Ecto neural progenitor cell (in vitro differentiated cells): ENCODE data around the gene SHQ1.
A peak's percentile ranks its signal among the peaks of the same experiment; 100 is the strongest.
"Not testable (repeated sequence)": the region's sequence is repeated elsewhere in the genome, so short reads cannot be mapped to it uniquely, and the experiment has no call there.

Source experiments
- DNase-seq: peaks from one replicate; pipeline ENCODE4 v3.0.0-alpha.2; 2018; ENCODE audit warnings: low spot score

Gene SHQ1

GRCh38 chr3:72748659-72749058, 99.6 kb downstream of the SHQ1 start:
- DNase-seq, result no peak

GRCh38 chr3:72746430-72747411, 101.5 kb downstream of the SHQ1 start:
- no peak for DNase-seq

- no peak for DNase-seq
These were observed 102.9 kb downstream of the SHQ1 start for GRCh38 chr3:72745146-72745999.

GRCh38 chr3:72744330-72744729, 103.9 kb downstream of the SHQ1 start:
- DNase-seq, result no peak

- DNase-seq, result no peak
These were observed 108.4 kb downstream of the SHQ1 start for GRCh38 chr3:72739531-72740466.

- DNase-seq, result peak; percentile 89
These were observed 109.3 kb downstream of the SHQ1 start for GRCh38 chr3:72738752-72739530.

- DNase-seq, result not testable (repeated sequence)
These were observed 113.2 kb downstream of the SHQ1 start for GRCh38 chr3:72735072-72735471.

- DNase-seq, result no peak
These were observed 114.6 kb downstream of the SHQ1 start for GRCh38 chr3:72733676-72734075.

GRCh38 chr3:72732666-72733345, 115.4 kb downstream of the SHQ1 start:
- not testable (repeated sequence) for DNase-seq

- DNase-seq, result no peak
These were observed 119.2 kb downstream of the SHQ1 start for GRCh38 chr3:72728958-72729467.

- no peak for DNase-seq
These were observed 119.8 kb downstream of the SHQ1 start for GRCh38 chr3:72728329-72728889.

GRCh38 chr3:72727726-72728125, 120.5 kb downstream of the SHQ1 start:
- DNase-seq, result no peak

- no peak for DNase-seq
These were observed 121.1 kb downstream of the SHQ1 start for GRCh38 chr3:72727172-72727571.

GRCh38 chr3:72725229-72725628, 123.0 kb downstream of the SHQ1 start:
- no peak for DNase-seq

GRCh38 chr3:72724070-72724469, 124.2 kb downstream of the SHQ1 start:
- DNase-seq, result no peak

- no peak for DNase-seq
These were observed 125.1 kb downstream of the SHQ1 start for GRCh38 chr3:72722930-72723726.

GRCh38 chr3:72721683-72722381, 126.4 kb downstream of the SHQ1 start:
- no peak for DNase-seq

- DNase-seq, result no peak
These were observed 127.7 kb downstream of the SHQ1 start for GRCh38 chr3:72720566-72720965.
